Measurements from ENCODE around the gene SPIRE1. TPM values are rescaled to one million over a fixed set of nuclear protein-coding genes. Genes with fewer than 3 reads are reported as not detected.
"Not testable (repeated sequence)": the region's sequence is repeated elsewhere in the genome, so short reads cannot be mapped to it uniquely, and the experiment has no call there.

The SPIRE1 gene
- total RNA-seq, 2 donors from 2014 or later, result 14.2 to 17.2 TPM

DNA sequence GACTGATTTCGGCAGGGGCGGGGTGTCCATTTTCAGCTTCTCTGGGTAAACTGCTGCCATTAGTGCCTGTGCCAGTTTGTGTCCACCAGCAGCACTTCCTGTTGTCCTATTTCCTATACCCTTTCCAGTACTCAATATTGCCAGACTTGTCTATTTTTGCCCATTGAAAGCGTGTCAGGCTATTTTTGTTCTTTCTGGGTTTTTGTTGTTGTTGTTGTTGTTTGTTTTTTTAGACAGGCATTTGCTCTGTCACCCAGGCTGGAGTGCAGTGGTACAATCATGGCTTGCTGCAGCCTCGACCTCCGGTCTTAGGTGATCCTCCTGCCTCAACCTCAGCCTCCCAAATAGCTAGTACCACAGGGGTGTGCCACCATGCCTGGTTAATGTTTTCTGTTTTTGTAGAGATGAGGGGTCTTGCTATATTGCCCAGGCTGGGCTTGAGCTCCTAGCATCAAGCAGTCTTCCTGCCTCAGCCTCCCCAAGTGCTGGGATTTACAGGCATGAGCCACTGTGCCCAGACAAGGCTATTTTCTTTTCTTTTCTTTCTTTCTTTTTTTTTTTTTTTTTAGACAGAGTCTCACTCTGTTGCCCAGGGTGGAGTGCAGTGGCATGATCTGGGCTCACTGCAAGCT lies 241.7 kb downstream of the SPIRE1 start:
- no peaks in the 10 kb centered on the region for H3K4me1 ChIP-seq (ENCODE audit: control insufficient read depth, insufficient read depth, low read length)
- 88 to 91% methylated on average over 2 to 5 of the region's 5 CpGs for WGBS, 2 experiments (ENCODE audit: insufficient coverage in 1 of 2, insufficient read length in 1 of 2)
- no peaks in the 10 kb centered on the region for H3K9me3 Mint-ChIP-seq
- H3K4me3 Mint-ChIP-seq, result no peak overlapping the region
- no peak overlapping the region for H3K4me3 ChIP-seq (ENCODE audit: low read length)
- H3K9me3 ChIP-seq (ENCODE audit: control insufficient read depth, low read length), result no peaks in the 10 kb centered on the region
- peaks cover 7% of the 10 kb centered on the region for H3K4me1 Mint-ChIP-seq
- no peaks in the 10 kb centered on the region for H3K36me3 Mint-ChIP-seq (ENCODE audit: low read depth)
- no peak for DNase-seq
- no peaks in the 10 kb centered on the region for H3K27me3 ChIP-seq (ENCODE audit: control insufficient read depth, insufficient read depth, low read length, poor library complexity, severe bottlenecking)
- H3K36me3 ChIP-seq (ENCODE audit: control insufficient read depth, insufficient read depth, low read length), result no peaks in the 10 kb centered on the region
- no peak overlapping the region for H3K27ac ChIP-seq (ENCODE audit: low read depth, low read length)
- H3K27me3 Mint-ChIP-seq (ENCODE audit: insufficient read depth), result peaks cover 3% of the 10 kb centered on the region
- TF ChIP-seq, protein P1, sequence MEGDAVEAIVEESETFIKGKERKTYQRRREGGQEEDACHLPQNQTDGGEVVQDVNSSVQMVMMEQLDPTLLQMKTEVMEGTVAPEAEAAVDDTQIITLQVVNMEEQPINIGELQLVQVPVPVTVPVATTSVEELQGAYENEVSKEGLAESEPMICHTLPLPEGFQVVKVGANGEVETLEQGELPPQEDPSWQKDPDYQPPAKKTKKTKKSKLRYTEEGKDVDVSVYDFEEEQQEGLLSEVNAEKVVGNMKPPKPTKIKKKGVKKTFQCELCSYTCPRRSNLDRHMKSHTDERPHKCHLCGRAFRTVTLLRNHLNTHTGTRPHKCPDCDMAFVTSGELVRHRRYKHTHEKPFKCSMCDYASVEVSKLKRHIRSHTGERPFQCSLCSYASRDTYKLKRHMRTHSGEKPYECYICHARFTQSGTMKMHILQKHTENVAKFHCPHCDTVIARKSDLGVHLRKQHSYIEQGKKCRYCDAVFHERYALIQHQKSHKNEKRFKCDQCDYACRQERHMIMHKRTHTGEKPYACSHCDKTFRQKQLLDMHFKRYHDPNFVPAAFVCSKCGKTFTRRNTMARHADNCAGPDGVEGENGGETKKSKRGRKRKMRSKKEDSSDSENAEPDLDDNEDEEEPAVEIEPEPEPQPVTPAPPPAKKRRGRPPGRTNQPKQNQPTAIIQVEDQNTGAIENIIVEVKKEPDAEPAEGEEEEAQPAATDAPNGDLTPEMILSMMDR (conservative IDR thresholded peaks at IDR 0.05), result no peak
- peak overlapping the region; percentile 1 for H3K27ac Mint-ChIP-seq
- no peak overlapping the region for H3K9ac ChIP-seq (ENCODE audit: extremely low read depth, low read length, poor library complexity, severe bottlenecking)

DNA sequence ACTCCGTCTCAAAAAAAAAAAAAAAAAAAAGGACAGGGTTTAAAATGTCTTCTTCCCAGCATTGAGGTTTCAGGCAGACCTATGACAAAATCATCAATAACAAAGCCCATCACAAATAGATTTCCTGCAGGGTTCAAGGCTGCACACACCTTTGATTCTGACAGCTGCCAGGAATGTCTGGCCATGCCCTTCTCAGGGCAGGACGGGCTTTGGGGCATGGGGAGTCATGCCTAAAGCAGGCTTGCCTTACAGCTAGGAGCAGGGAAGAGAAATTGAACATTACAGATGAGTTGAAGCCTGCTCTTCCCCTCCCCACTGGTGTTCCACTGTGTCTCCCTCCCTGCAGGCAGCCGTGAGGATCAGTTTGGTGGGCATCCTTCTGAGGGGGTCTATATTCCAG lies 246.5 kb downstream of the SPIRE1 start:
- Mint-ChIP-seq H3K4me1 (peaks cover 11% of the 10 kb centered on the region), H3K36me3 (ENCODE audit: low read depth) (peaks cover 2% of the 10 kb centered on the region), H3K9me3 (no peaks in the 10 kb centered on the region), H3K27me3 (ENCODE audit: insufficient read depth) (peaks cover 15% of the 10 kb centered on the region), H3K27ac (no peak overlapping the region), H3K4me3 (no peak overlapping the region)
- TF ChIP-seq, protein P1 (conservative IDR thresholded peaks at IDR 0.05), result no peak
- Histone ChIP-seq H3K27me3 (ENCODE audit: control insufficient read depth, insufficient read depth, low read length, poor library complexity, severe bottlenecking) (peaks cover 9% of the 10 kb centered on the region), H3K4me1 (ENCODE audit: control insufficient read depth, insufficient read depth, low read length) (no peaks in the 10 kb centered on the region), H3K36me3 (ENCODE audit: control insufficient read depth, insufficient read depth, low read length) (no peaks in the 10 kb centered on the region), H3K9me3 (ENCODE audit: control insufficient read depth, low read length) (no peaks in the 10 kb centered on the region), H3K9ac (ENCODE audit: extremely low read depth, low read length, poor library complexity, severe bottlenecking) (no peak overlapping the region), H3K27ac (ENCODE audit: low read depth, low read length) (no peak overlapping the region), H3K4me3 (ENCODE audit: low read length) (no peak overlapping the region)
- 83 to 90% methylated on average over 1 to 3 of the region's 3 CpGs for whole genome bisulfite sequencing, 2 experiments (ENCODE audit: insufficient coverage in 1 of 2, insufficient read length in 1 of 2)
- DNase-seq, result no peak

DNA sequence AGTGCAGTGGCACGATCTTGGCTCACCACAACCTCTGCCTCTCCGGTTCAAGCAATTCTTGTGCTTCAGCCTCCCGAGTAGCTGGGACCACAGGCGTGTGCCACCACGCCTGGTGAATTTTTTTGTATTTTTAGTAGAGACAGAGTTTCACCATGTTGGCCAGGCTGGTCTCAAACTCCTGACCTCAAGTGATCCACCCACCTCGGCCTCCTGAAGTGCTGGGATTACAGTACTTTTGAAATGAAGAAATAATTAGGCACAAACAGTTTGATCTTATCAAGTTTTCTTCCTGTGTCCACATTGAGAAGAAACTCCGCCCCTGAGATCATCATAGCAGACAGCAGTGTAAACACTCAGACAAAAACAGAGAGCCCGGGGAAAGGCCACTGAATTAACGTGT lies 247.2 kb downstream of the SPIRE1 start:
- H3K4me1 ChIP-seq (ENCODE audit: control insufficient read depth, insufficient read depth, low read length); H3K9me3 Mint-ChIP-seq; H3K9ac ChIP-seq (ENCODE audit: extremely low read depth, low read length, poor library complexity, severe bottlenecking); DNase-seq; H3K27ac ChIP-seq (ENCODE audit: low read depth, low read length); H3K36me3 ChIP-seq (ENCODE audit: control insufficient read depth, insufficient read depth, low read length); H3K27ac Mint-ChIP-seq; H3K36me3 Mint-ChIP-seq (ENCODE audit: low read depth); H3K9me3 ChIP-seq (ENCODE audit: control insufficient read depth, low read length); H3K4me3 ChIP-seq (ENCODE audit: low read length); H3K4me3 Mint-ChIP-seq: not testable (repeated sequence)
- Mint-ChIP-seq H3K4me1 (peaks cover 11% of the 10 kb centered on the region), H3K27me3 (ENCODE audit: insufficient read depth) (peaks cover 22% of the 10 kb centered on the region)
- 95 to 98% methylated on average over 5 to 9 of the region's 9 CpGs for WGBS, 2 experiments (ENCODE audit: insufficient coverage in 1 of 2, insufficient read length in 1 of 2)
- peaks cover 17% of the 10 kb centered on the region for H3K27me3 ChIP-seq (ENCODE audit: control insufficient read depth, insufficient read depth, low read length, poor library complexity, severe bottlenecking)

DNA sequence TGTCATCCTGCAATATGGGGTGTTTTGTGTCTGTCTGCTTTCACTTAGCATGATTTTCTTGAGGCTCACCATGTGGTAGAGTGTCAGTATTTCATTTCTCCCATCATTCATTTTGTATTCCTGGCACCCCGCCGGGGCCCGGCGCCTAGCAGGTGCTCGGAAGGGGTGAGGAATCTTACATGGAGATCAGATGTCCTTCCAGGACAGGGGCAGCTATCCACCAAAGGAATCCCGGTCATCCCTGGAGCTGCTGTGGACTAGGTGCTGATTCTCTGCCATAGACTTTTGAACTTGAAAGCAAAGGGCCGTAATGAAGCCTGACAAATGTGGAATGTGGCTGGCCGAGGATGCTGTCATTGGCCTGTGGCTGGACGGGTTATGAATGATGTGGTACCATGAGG lies 247.8 kb downstream of the SPIRE1 start:
- Histone ChIP-seq H3K9me3 (ENCODE audit: control insufficient read depth, low read length) (no peaks in the 10 kb centered on the region), H3K27me3 (ENCODE audit: control insufficient read depth, insufficient read depth, low read length, poor library complexity, severe bottlenecking) (peaks cover 23% of the 10 kb centered on the region), H3K4me3 (ENCODE audit: low read length) (no peak overlapping the region), H3K4me1 (ENCODE audit: control insufficient read depth, insufficient read depth, low read length) (no peaks in the 10 kb centered on the region), H3K36me3 (ENCODE audit: control insufficient read depth, insufficient read depth, low read length) (no peaks in the 10 kb centered on the region), H3K27ac (ENCODE audit: low read depth, low read length) (no peak overlapping the region), H3K9ac (ENCODE audit: extremely low read depth, low read length, poor library complexity, severe bottlenecking) (no peak overlapping the region)
- DNase-seq, result no peak
- no peak overlapping the region for H3K4me3 Mint-ChIP-seq
- no peak overlapping the region for H3K27ac Mint-ChIP-seq
- WGBS, 2 experiments (ENCODE audit: insufficient coverage in 1 of 2, insufficient read length in 1 of 2), result 89 to 90% methylated on average over 7 to 9 of the region's 9 CpGs
- peaks cover 8% of the 10 kb centered on the region for H3K4me1 Mint-ChIP-seq
- no peaks in the 10 kb centered on the region for H3K9me3 Mint-ChIP-seq
- H3K27me3 Mint-ChIP-seq (ENCODE audit: insufficient read depth), result peaks cover 29% of the 10 kb centered on the region
- peaks cover 2% of the 10 kb centered on the region for H3K36me3 Mint-ChIP-seq (ENCODE audit: low read depth)
- TF ChIP-seq, protein P1 (conservative IDR thresholded peaks at IDR 0.05), result no peak

Data from endodermal cell (in vitro differentiated cells).